HuH-7.5 (cell line): Measurements from ENCODE around the gene ELMO2.

ENCODE experiments used
- DNase-seq: peaks from one replicate; pipeline ENCODE4 v3.0.0; 2011; ENCODE audit warnings: low spot score

The ELMO2 gene

GRCh38 chr20:46333161-46333991 is 73.0 kb downstream of the ELMO2 start:
- DNase-seq: no peak

GRCh38 chr20:46332373-46333160 is 73.8 kb downstream of the ELMO2 start:
- no peak for DNase-seq

- DNase-seq: no peak
Observed at GRCh38 chr20:46331611-46332361, 74.6 kb downstream of the ELMO2 start.

GRCh38 chr20:46330831-46331371 is 75.5 kb downstream of the ELMO2 start:
- DNase-seq: no peak

GRCh38 chr20:46330072-46330763 is 76.2 kb downstream of the ELMO2 start:
- no peak for DNase-seq

- DNase-seq: no peak
Observed at GRCh38 chr20:46328200-46328882, 78.1 kb downstream of the ELMO2 start.

- no peak for DNase-seq
Observed at GRCh38 chr20:46327557-46327956, 78.9 kb downstream of the ELMO2 start.

GRCh38 chr20:46325789-46326188 is 80.6 kb downstream of the ELMO2 start:
- no peak for DNase-seq

- DNase-seq: peak; percentile 51
Observed at GRCh38 chr20:46324960-46325703, 81.3 kb downstream of the ELMO2 start.

GRCh38 chr20:46324379-46324778 is 82.0 kb downstream of the ELMO2 start:
- DNase-seq: no peak

GRCh38 chr20:46323557-46323956 is 82.9 kb downstream of the ELMO2 start:
- no peak for DNase-seq

GRCh38 chr20:46322641-46323040 is 83.8 kb downstream of the ELMO2 start:
- no peak for DNase-seq

- DNase-seq: no peak
Observed at GRCh38 chr20:46317685-46318177, 88.7 kb downstream of the ELMO2 start.

GRCh38 chr20:46316984-46317684 is 89.3 kb downstream of the ELMO2 start:
- DNase-seq: no peak
